C4-2B (cell line): ENCODE measurements around the gene IFT57.

ENCODE experiments used
- ZFX ChIP-seq: fragments of 450-650 bp; IDR thresholded peaks from 2 replicates; pipeline ENCODE4 v1.6.1; 2017
- TF ChIP-seq, protein P1 (sequence below): fragments of 450-650 bp; conservative IDR thresholded peaks from 2 replicates; pipeline ENCODE4 v1.5.1; 2017; ENCODE audit warnings: mild to moderate bottlenecking

DNA sequence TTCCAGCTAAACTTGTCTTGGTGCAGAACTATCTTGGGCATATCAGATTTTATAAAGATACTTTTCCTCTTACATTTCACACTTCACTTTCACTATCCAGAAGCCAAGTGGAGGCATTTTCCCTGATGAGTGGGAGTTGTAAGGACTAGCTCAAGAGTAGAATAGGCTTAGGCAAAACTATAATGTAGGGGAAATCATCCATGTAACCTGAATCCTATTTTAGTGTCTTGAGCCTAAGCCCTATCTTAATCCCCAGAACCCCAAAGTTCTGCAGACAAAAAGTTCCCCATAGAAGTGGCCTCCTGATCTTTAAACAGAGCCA, 89.2 kb downstream of the IFT57 start:
- TF ChIP-seq, protein P1, sequence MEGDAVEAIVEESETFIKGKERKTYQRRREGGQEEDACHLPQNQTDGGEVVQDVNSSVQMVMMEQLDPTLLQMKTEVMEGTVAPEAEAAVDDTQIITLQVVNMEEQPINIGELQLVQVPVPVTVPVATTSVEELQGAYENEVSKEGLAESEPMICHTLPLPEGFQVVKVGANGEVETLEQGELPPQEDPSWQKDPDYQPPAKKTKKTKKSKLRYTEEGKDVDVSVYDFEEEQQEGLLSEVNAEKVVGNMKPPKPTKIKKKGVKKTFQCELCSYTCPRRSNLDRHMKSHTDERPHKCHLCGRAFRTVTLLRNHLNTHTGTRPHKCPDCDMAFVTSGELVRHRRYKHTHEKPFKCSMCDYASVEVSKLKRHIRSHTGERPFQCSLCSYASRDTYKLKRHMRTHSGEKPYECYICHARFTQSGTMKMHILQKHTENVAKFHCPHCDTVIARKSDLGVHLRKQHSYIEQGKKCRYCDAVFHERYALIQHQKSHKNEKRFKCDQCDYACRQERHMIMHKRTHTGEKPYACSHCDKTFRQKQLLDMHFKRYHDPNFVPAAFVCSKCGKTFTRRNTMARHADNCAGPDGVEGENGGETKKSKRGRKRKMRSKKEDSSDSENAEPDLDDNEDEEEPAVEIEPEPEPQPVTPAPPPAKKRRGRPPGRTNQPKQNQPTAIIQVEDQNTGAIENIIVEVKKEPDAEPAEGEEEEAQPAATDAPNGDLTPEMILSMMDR: no peak
- no peak for TF ChIP-seq ZFX
